ENCODE measurements around the gene RAB11FIP3.

DNA sequence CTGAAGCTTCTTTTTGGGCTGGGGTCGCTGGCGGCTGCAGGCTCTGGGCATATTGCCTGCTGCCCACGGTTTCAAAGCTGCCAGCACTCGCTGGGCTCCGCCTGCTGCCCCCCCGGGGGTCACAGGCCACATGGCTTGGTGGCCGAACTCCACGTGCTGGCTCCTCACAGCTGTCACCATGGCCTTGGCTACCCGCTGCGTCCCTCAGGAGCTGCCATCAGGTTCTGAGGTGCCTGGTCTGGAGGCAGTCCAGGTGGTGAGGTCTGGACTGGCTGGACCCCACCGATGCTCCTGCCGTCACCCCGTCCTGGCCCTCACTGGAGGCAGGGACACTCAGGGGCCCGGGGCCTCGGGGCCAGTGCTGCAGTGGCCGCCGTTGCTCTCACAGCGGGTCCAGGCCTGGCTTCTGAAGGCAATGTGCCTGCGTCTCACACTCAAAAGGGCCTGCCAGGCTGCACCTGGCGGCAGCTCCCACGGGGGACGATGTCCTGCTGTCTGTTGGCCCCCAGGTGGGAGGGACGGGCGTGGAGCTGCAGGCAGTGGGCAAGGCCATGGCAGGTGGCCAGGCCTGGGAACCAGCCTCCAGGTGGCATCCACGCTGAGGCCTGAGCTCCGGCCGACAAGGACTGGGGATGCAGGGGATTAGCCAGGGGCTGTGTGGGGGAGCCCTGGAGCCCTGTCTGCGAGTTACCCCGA, 115.3 kb downstream of the RAB11FIP3 start:
- TF ChIP-seq, protein P1, sequence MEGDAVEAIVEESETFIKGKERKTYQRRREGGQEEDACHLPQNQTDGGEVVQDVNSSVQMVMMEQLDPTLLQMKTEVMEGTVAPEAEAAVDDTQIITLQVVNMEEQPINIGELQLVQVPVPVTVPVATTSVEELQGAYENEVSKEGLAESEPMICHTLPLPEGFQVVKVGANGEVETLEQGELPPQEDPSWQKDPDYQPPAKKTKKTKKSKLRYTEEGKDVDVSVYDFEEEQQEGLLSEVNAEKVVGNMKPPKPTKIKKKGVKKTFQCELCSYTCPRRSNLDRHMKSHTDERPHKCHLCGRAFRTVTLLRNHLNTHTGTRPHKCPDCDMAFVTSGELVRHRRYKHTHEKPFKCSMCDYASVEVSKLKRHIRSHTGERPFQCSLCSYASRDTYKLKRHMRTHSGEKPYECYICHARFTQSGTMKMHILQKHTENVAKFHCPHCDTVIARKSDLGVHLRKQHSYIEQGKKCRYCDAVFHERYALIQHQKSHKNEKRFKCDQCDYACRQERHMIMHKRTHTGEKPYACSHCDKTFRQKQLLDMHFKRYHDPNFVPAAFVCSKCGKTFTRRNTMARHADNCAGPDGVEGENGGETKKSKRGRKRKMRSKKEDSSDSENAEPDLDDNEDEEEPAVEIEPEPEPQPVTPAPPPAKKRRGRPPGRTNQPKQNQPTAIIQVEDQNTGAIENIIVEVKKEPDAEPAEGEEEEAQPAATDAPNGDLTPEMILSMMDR (conservative IDR thresholded peaks at IDR 0.05 in 1 of 2, IDR thresholded peaks at IDR 0.05 in 1 of 2; ENCODE audit: extremely low read depth in 1 of 2, insufficient read depth in 1 of 2, low read depth in 1 of 2, low read length in 2 of 2), result no peak
- TF ChIP-seq EZH2 (IDR thresholded peaks at IDR 0.05; ENCODE audit: borderline replicate concordance, low read length), result no peak
